ENCODE data around the gene SLC28A3.

SLC28A3 gene

DNA sequence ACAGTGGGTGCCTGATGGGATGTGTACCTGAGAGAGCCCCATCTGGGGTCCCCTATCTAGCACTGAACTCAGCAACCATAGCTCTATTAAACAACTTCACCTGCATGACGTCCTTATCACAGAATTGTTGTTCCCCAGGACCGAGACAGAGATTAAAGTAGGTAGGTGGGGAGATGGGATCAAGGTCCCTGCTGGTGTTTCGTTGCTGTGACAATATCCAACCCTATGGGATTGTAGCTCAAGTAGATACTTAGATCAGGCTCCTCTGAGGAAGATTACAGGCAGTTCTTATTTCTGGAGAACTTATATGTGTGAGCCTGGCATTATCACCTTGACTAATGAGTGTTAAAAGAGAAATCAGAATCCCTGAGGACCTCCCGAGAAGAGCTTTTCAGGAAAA is 84.9 kb downstream of the SLC28A3 start:
- in situ Hi-C loops (cut with MboI; ENCODE audit: low sequenced_read_pairs), result loop anchor here (10.0 kb wide), 1 partner anchor 321 kb away; no protein-coding TSS in a partner anchor

DNA sequence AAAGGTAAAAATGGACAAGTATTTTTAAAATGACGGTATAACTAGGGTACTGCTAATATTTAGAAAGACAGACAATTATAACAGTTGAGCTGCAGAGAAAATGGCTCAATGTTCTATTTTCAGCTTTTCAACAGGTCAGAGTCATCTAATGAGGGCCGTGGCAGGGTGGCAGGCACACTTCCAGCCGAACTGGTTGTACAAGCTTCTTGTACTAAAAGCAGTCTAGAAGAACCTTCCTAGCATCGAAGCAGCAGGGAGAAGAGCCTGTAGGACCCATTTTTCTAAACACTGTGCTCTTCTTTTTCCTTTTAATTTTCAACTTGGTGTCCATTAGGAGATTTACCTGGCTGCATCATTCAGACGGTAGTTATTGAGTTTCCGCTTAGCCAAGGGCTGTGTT is 85.6 kb downstream of the SLC28A3 start:
- in situ Hi-C loops (cut with MboI; ENCODE audit: low sequenced_read_pairs), result loop anchor here (10.0 kb wide), 1 partner anchor 320 kb away; no protein-coding TSS in a partner anchor

DNA sequence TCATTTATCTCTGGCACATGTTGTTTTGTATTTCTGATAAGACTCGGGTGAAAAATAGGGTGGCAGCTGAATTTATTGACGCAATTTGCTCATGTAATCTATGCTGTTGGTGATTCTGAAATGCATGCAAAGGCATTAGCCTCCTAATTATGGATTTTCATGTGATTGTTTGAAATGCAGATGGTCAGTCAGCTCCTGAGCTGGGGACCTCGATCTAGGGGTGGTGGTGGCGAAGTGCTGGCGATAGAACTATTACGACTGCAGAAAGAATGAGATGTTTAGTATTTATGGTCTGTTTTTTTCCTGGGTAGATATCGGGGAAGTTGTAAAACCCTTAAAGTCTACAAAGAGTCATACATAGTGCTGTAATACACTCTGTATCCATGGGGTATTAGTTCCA is 88.6 kb downstream of the SLC28A3 start:
- in situ Hi-C loops (cut with MboI; ENCODE audit: low sequenced_read_pairs), result loop anchor here (10.0 kb wide), 1 partner anchor 317 kb away; no protein-coding TSS in a partner anchor

- in situ Hi-C loops (cut with MboI; ENCODE audit: low sequenced_read_pairs), result no loop called here
Observed at GRCh38 chr9:84241817-84242373, 98.7 kb downstream of the SLC28A3 start.

DNA sequence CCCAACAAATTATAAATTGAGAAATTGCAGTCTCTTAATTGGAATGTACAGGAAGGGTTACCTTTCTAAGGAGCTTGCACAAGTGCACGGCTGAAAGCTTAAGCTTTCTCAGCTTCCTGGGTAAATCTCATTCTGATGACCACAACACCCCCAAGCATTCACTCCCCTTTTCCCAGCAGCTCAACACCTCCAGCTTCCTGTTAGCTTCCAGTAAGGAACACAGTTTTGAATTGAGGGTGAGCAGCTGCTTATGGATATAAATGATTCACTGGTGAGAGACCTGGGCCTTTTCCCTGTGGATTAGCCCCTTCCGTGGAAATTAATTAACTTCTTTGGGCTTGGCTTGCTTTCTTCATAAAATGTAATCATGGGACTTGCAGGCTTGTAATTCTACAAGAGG is 101.2 kb downstream of the SLC28A3 start:
- in situ Hi-C loops (cut with MboI; ENCODE audit: low sequenced_read_pairs), result no loop called here

- in situ Hi-C loops (cut with MboI; ENCODE audit: low sequenced_read_pairs), result no loop called here
Observed at GRCh38 chr9:84238652-84239051, 101.9 kb downstream of the SLC28A3 start.

DNA sequence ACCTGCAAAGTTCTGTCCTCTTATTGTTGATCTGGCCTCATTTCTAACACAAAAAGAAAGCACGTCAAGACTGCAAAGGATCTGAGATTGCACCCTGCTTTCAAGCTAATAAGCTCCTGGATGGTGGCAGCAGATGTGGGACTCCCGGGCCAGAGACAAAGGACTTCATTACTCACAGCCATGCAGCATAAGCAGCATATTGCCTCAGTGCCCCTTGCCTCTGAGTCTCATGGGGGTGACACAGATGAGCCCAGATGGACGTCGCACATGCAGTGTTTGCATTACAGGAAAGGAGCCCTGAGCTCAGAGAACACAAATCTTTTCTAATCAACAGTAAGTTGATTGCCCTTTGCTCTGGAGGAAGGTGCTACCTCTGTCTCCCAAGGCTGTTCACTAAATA is 105.0 kb downstream of the SLC28A3 start:
- in situ Hi-C loops (cut with MboI; ENCODE audit: low sequenced_read_pairs), result no loop called here

GRCh38 chr9:84230355-84231145 is 110.0 kb downstream of the SLC28A3 start:
- in situ Hi-C loops (cut with MboI; ENCODE audit: low sequenced_read_pairs), result no loop called here

GRCh38 chr9:84229191-84229590 is 111.4 kb downstream of the SLC28A3 start:
- in situ Hi-C loops (cut with MboI; ENCODE audit: low sequenced_read_pairs), result no loop called here

DNA sequence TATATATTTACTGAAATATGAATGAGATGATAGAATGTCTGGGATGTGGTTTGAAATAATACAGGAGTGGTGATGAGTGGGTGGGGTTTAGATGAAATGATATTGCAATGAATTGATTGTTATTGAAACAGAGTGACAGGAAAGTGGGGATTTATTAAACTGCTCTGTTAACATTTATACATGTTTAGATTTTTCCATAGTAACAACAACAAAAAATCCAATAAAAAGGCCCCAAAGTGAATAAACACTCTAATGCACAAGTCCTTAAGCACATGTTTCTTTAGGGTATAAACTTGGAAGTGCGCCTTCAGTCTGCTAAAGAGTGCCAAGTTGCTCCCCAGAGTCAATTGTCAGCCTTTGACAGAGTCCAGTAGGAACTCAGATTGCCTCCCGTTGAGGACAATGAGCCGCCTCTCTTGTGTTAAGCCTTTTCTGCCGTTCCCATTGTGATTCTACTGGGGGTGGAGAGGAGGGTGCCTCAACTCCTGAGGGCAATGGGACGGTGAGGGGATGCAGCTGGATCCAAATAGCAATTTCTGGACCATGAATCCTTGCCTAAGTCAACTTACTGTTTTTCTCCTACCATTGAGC is 112.3 kb downstream of the SLC28A3 start:
- in situ Hi-C loops (cut with MboI; ENCODE audit: low sequenced_read_pairs), result no loop called here

DNA sequence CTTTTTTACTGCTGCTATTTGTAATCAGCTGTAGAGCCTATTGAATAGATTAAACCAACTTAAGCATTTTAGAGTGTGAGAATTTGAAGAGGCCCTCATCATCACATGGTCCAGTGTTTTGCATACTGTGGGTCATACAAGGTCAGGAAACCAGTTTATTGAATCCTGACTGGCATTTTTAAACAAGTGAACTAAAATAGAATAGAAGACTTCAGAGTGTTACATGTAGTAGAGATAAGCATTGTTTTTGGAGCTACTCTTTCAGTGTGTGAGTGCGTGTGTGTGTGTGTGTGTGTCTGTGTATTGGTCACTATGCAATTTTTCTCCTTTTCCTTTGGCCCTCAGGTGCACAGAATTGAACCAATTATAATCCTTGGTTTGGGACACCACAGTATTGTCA is 114.4 kb downstream of the SLC28A3 start:
- in situ Hi-C loops (cut with MboI; ENCODE audit: low sequenced_read_pairs), result no loop called here

Measured in HL-60/S4 treated with phorbol 12-myristate 13-acetate at 8.2 ng/mL for 4 days and 3 days (cell line).